Measurements from ENCODE around the gene GRIN1. TPM values are rescaled to one million over a fixed set of nuclear protein-coding genes. Genes with fewer than 3 reads are reported as not detected.

The GRIN1 gene
- total and polyA plus RNA-seq, 2 donors (not counting 3 experiments of a cell fraction or from before 2014, with no cell fraction given): not detected

DNA sequence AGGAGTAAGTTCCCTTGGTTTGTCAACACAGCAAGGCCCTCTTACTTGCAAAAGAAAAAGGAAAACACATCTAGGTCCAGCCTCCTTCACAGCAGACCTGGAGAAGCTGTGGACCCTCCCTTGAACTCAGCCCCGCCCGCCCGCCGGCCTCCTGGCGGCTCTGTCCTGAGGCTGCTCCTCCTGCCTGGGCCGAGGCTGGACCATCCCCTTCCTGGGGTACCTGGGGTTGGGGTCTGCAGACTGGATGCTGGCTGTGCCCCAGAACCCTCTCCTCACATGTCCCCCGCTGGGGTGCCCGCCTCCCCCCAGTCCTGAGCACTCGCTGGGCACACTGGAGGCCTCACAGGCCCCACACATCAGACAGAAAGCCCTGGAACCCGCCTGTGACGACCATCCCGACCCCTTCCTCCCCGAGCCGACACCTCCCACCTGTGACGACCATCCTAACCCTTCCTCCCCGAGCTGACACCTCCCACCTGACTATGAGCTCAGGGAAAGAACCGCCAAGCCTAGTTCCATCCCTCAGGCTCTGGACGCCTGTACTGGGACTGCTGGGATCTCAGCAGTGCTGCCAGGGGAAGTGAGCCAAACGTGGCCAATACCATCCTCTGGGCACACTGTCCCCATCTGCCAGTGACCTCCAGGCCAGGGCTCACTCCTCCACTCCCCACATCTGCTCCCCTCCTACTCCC is 40.1 kb downstream of the GRIN1 start:
- Histone ChIP-seq H3K4me2 (ENCODE audit: insufficient read depth, low read length) (no peak overlapping the region), H3K9me3 (replicated peaks; ENCODE audit: control insufficient read depth, insufficient read depth, low read length) (no peaks in the 10 kb centered on the region), H3K79me2 (ENCODE audit: control insufficient read depth, insufficient read depth, low read length) (no peaks in the 10 kb centered on the region), H2AFZ (ENCODE audit: low read depth, low read length) (no peak overlapping the region), H3K27me3 (ENCODE audit: control insufficient read depth in 2 of 2, insufficient read depth in 2 of 2, low read length in 2 of 2) (no peaks in the 10 kb centered on the region), H3K4me1 (ENCODE audit: control insufficient read depth, extremely low read depth, insufficient read depth, low read length) (peaks cover 6% of the 10 kb centered on the region), H3K4me3 (replicated peaks in 1 of 3; ENCODE audit: insufficient read depth in 1 of 3, low read depth in 1 of 3, low read length in 3 of 3) (no peak overlapping the region), H3K9me1 (replicated peaks; ENCODE audit: control insufficient read depth, extremely low read depth, insufficient read depth, low read length) (no peaks in the 10 kb centered on the region), H3K27ac (ENCODE audit: insufficient read depth, low read depth, low read length) (no peak overlapping the region), H3K9ac (replicated peaks; ENCODE audit: extremely low read depth, insufficient read depth, low read length) (no peak overlapping the region), H3K36me3 (ENCODE audit: control insufficient read depth in 2 of 2, extremely low read depth in 1 of 2, insufficient read depth in 2 of 2, low read length in 2 of 2) (peaks cover 0 to 41% of the 10 kb centered on the region in 2 experiments), H4K20me1 (replicated peaks; ENCODE audit: control insufficient read depth, extremely low read depth, insufficient read depth, low read length) (no peaks in the 10 kb centered on the region)
- DNase-seq (ENCODE audit: low read depth, low spot score) (no peak), FAIRE-seq (no peak)
- no peak for TF ChIP-seq GATA2 (IDR thresholded peaks at IDR 0.05; ENCODE audit: insufficient read depth, insufficient read length, low read depth, low read length)
- TF ChIP-seq MYC (IDR thresholded peaks at IDR 0.05; ENCODE audit: low read depth, low read length): no peak
- TF ChIP-seq, protein P1, sequence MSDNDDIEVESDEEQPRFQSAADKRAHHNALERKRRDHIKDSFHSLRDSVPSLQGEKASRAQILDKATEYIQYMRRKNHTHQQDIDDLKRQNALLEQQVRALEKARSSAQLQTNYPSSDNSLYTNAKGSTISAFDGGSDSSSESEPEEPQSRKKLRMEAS (IDR thresholded peaks at IDR 0.05; ENCODE audit: insufficient read depth, insufficient read length): no peak
- TF ChIP-seq, protein P2, sequence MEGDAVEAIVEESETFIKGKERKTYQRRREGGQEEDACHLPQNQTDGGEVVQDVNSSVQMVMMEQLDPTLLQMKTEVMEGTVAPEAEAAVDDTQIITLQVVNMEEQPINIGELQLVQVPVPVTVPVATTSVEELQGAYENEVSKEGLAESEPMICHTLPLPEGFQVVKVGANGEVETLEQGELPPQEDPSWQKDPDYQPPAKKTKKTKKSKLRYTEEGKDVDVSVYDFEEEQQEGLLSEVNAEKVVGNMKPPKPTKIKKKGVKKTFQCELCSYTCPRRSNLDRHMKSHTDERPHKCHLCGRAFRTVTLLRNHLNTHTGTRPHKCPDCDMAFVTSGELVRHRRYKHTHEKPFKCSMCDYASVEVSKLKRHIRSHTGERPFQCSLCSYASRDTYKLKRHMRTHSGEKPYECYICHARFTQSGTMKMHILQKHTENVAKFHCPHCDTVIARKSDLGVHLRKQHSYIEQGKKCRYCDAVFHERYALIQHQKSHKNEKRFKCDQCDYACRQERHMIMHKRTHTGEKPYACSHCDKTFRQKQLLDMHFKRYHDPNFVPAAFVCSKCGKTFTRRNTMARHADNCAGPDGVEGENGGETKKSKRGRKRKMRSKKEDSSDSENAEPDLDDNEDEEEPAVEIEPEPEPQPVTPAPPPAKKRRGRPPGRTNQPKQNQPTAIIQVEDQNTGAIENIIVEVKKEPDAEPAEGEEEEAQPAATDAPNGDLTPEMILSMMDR (IDR thresholded peaks at IDR 0.05; ENCODE audit: extremely low read depth in 1 of 2, insufficient read depth in 1 of 2, low read depth in 1 of 2, low read length in 2 of 2): no peak
- no peak for TF ChIP-seq POLR2AphosphoS5 (IDR thresholded peaks at IDR 0.05; ENCODE audit: insufficient read depth, low read depth, low read length)
- TF ChIP-seq JUN (IDR thresholded peaks at IDR 0.05; ENCODE audit: borderline replicate concordance, insufficient read depth, insufficient read length, low read depth): no peak
- no peak for TF ChIP-seq EZH2 (IDR thresholded peaks at IDR 0.05; ENCODE audit: borderline replicate concordance, low read depth, low read length, severe bottlenecking)
- TF ChIP-seq FOS (IDR thresholded peaks at IDR 0.05; ENCODE audit: borderline replicate concordance, insufficient read depth, low read length): no peak
- TF ChIP-seq POLR2A (IDR thresholded peaks at IDR 0.05; ENCODE audit: low read depth, low read length): no peak
- ChIA-PET POLR2A (no interaction called here), CTCF (interaction anchor here (1.3 kb wide), 1 partner anchor 58 kb away, joined by 4 read pairs; no protein-coding TSS in a partner anchor)
- intact Hi-C loops (cut with micrococcal nuclease): loop anchor here (5.0 kb wide), 1 partner anchor 62 kb away; no protein-coding TSS in a partner anchor
- BruUV-seq (replicated peaks): no TSS peak
- dilution Hi-C loops (cut with MboI; ENCODE audit: extremely low pct_ligation_motif_present, low sequenced_read_pairs): no loop called here
